IMR-90 (cell line): ENCODE data around the gene LUZP2. TPM values are rescaled to one million over a fixed set of nuclear protein-coding genes. Genes with fewer than 3 reads are reported as not detected.

ENCODE experiments used
- ATAC-seq: fragments of 200-7000 bp; cut with Tn5 transposase; 2 replicates; pipeline ENCODE4 v1.9.1; 2020; ENCODE audit warnings: low read depth, mild to moderate bottlenecking, moderate library complexity
- BruUV-seq: library from RNA; stranded (reverse); fragments of 400-500 nt; replicated peaks from 2 replicates; lab custom pipeline; 2021; lab: Mats Ljungman, UMichigan
- CTCF ChIA-PET: fragments of 300-600 bp; formaldehyde crosslinking; extraction: SDS; loops from one replicate; lab custom pipeline; 2021; ENCODE audit warnings: antibody characterized with exemption; lab: Yijun Ruan, JAX
- POLR2A ChIA-PET: fragments of 300-600 bp; sonication (Branson Sonifier 250); formaldehyde crosslinking; loops from one replicate; lab custom pipeline; 2022; ENCODE audit warnings: antibody characterized with exemption; ENCODE audit not compliant: unreplicated experiment; lab: Charles Lee
- DNase-seq: peaks from one replicate; pipeline ENCODE4 v3.0.0; 2013
- H2AFZ ChIP-seq: replicated peaks from 2 replicates; pipeline ENCODE3; 2013; ENCODE audit warnings: low read length, mild to moderate bottlenecking; ENCODE audit not compliant: poor library complexity
- H2AK5ac ChIP-seq: 2 replicates; pipeline ENCODE4 v1.6.1; 2013; ENCODE audit warnings: low read depth, low read length, inconsistent platforms
- H2AK9ac ChIP-seq: replicated peaks from 2 replicates; pipeline ENCODE3; 2013; ENCODE audit warnings: mild to moderate bottlenecking, low read depth, low read length, moderate library complexity; ENCODE audit not compliant: poor library complexity
- H2BK120ac ChIP-seq: 2 replicates; pipeline ENCODE4 v1.6.1; 2013; ENCODE audit warnings: low read depth, low read length, inconsistent platforms
- H2BK15ac ChIP-seq: 3 replicates; pipeline ENCODE4 v1.6.1; 2013; ENCODE audit warnings: low read depth, low read length, inconsistent platforms
- H2BK20ac ChIP-seq: 2 replicates; pipeline ENCODE4 v1.6.1; 2013; ENCODE audit warnings: low read depth, mild to moderate bottlenecking, inconsistent platforms, low read length, moderate library complexity
- H2BK5ac ChIP-seq: 2 replicates; pipeline ENCODE4 v1.6.1; 2013; ENCODE audit warnings: mild to moderate bottlenecking, low read depth, low read length, inconsistent platforms; ENCODE audit not compliant: poor library complexity, severe bottlenecking
- H3K14ac ChIP-seq: replicated peaks from 2 replicates; pipeline ENCODE4 v1.6.1; 2013; ENCODE audit warnings: low read depth, low read length, inconsistent platforms
- H3K18ac ChIP-seq: 2 replicates; pipeline ENCODE4 v1.6.1; 2013; ENCODE audit warnings: low read depth, low read length, control low read depth
- H3K23ac ChIP-seq: 2 replicates; pipeline ENCODE4 v1.6.1; 2013; ENCODE audit warnings: low read depth, low read length, inconsistent platforms
- H3K27ac ChIP-seq: 2 replicates; pipeline ENCODE4 v1.5.1; 2013; ENCODE audit warnings: mild to moderate bottlenecking, control low read depth, low read length; ENCODE audit not compliant: insufficient read depth
- H3K27me3 ChIP-seq: 2 replicates; pipeline ENCODE4 v1.6.1; 2013; ENCODE audit warnings: low read length; ENCODE audit not compliant: control insufficient read depth, insufficient read depth
- H3K36me3 ChIP-seq: 2 replicates; pipeline ENCODE4 v1.6.1; 2013; ENCODE audit warnings: low read length, mixed read lengths; ENCODE audit not compliant: control insufficient read depth, insufficient read depth
- H3K4ac ChIP-seq: 2 replicates; pipeline ENCODE4 v1.6.1; 2013; ENCODE audit warnings: low read depth, low read length, inconsistent platforms
- H3K4me1 ChIP-seq: 2 replicates; pipeline ENCODE4 v1.6.1; 2013; ENCODE audit warnings: low read length, mixed read lengths; ENCODE audit not compliant: control insufficient read depth, insufficient read depth
- H3K4me2 ChIP-seq: 2 replicates; pipeline ENCODE4 v1.6.1; 2013; ENCODE audit warnings: low read depth, mild to moderate bottlenecking, control low read depth, low read length, moderate library complexity
- H3K4me3 ChIP-seq: 2 replicates; pipeline ENCODE4 v1.5.1; 2013; ENCODE audit warnings: low read depth, mild to moderate bottlenecking, control low read depth, low read length, moderate library complexity; ENCODE audit not compliant: insufficient read depth
- H3K56ac ChIP-seq: 2 replicates; pipeline ENCODE4 v1.6.1; 2013; ENCODE audit warnings: low read length, inconsistent platforms; ENCODE audit not compliant: insufficient read depth; ENCODE audit errors: extremely low read depth
- H3K79me1 ChIP-seq, 2 experiments: 2 replicates each; pipeline ENCODE4 v1.6.1; 2013; ENCODE audit warnings: low read length in 2 of 2, inconsistent platforms in 1 of 2, low read depth in 1 of 2
- H3K9ac ChIP-seq: 2 replicates; pipeline ENCODE4 v1.6.1; 2013; ENCODE audit warnings: low read depth, low read length, control low read depth
- H3K9me1 ChIP-seq: 2 replicates; pipeline ENCODE4 v1.6.1; 2013; ENCODE audit warnings: low read length, inconsistent platforms; ENCODE audit not compliant: insufficient read depth
- H3K9me3 ChIP-seq: 2 replicates; pipeline ENCODE4 v1.6.1; 2013; ENCODE audit warnings: low read length; ENCODE audit not compliant: control insufficient read depth, insufficient read depth
- H4K20me1 ChIP-seq: 2 replicates; pipeline ENCODE4 v1.6.1; 2013; ENCODE audit warnings: low read length, inconsistent platforms; ENCODE audit not compliant: insufficient read depth
- H4K5ac ChIP-seq: 2 replicates; pipeline ENCODE4 v1.6.1; 2013; ENCODE audit warnings: mild to moderate bottlenecking, low read depth, low read length, control low read depth
- H4K8ac ChIP-seq, 2 experiments: 2 replicates each; pipeline ENCODE4 v1.6.1; 2013; ENCODE audit warnings: low read depth in 2 of 2, low read length in 2 of 2, control low read depth in 1 of 2, inconsistent platforms in 1 of 2
- H4K91ac ChIP-seq: 2 replicates; pipeline ENCODE4 v1.6.1; 2013; ENCODE audit warnings: low read depth, low read length, inconsistent platforms; ENCODE audit not compliant: insufficient read depth
- BHLHE40 ChIP-seq: fragments of 150-350 bp; IDR thresholded peaks from 2 replicates; pipeline ENCODE4 v1.6.1; 2016; ENCODE audit warnings: mild to moderate bottlenecking, low read depth, low read length
- CEBPB ChIP-seq: IDR thresholded peaks from 2 replicates; pipeline ENCODE4 v1.6.1; 2012; ENCODE audit warnings: low read depth, low read length, improper control_type of control experiment
- CHD1 ChIP-seq: IDR thresholded peaks from 2 replicates; pipeline ENCODE4 v1.6.1; 2012; ENCODE audit warnings: low read depth, low read length, improper control_type of control experiment
- CTCF ChIP-seq: conservative IDR thresholded peaks from 2 replicates; pipeline ENCODE4 v1.5.1; 2012; ENCODE audit warnings: mild to moderate bottlenecking, low read depth, low read length, improper control_type of control experiment
- ELK1 ChIP-seq: fragments of 150-350 bp; IDR thresholded peaks from 2 replicates; pipeline ENCODE4 v1.6.1; 2016; ENCODE audit warnings: low read depth, mild to moderate bottlenecking, low read length, moderate library complexity, borderline replicate concordance
- FOS ChIP-seq: fragments of 150-350 bp; IDR thresholded peaks from 2 replicates; pipeline ENCODE4 v1.6.1; 2016; ENCODE audit warnings: low read depth, low read length
- MAFK ChIP-seq: IDR thresholded peaks from 2 replicates; pipeline ENCODE4 v1.6.1; 2012; ENCODE audit warnings: low read depth, low read length, improper control_type of control experiment
- MAZ ChIP-seq: IDR thresholded peaks from 2 replicates; pipeline ENCODE4 v1.6.1; 2012; ENCODE audit warnings: low read depth, mild to moderate bottlenecking, low read length, improper control_type of control experiment, moderate library complexity, borderline replicate concordance
- MXI1 ChIP-seq: IDR thresholded peaks from 2 replicates; pipeline ENCODE4 v1.6.1; 2012; ENCODE audit warnings: low read depth, mild to moderate bottlenecking, low read length, moderate library complexity, borderline replicate concordance
- NFE2L2 ChIP-seq: fragments of 150-350 bp; IDR thresholded peaks from 2 replicates; pipeline ENCODE4 v1.6.1; 2016; ENCODE audit warnings: low read depth, mild to moderate bottlenecking, low read length
- POLR2A ChIP-seq: IDR thresholded peaks from 2 replicates; pipeline ENCODE4 v1.6.1; 2012; ENCODE audit warnings: mild to moderate bottlenecking, low read depth, low read length
- RAD21 ChIP-seq: IDR thresholded peaks from 2 replicates; pipeline ENCODE4 v1.6.1; 2012; ENCODE audit warnings: low read length, improper control_type of control experiment
- RCOR1 ChIP-seq: IDR thresholded peaks from 2 replicates; pipeline ENCODE4 v1.6.1; 2012; ENCODE audit warnings: mild to moderate bottlenecking, low read length, improper control_type of control experiment; ENCODE audit not compliant: insufficient replicate concordance
- RFX5 ChIP-seq: IDR thresholded peaks from 2 replicates; pipeline ENCODE4 v1.8.0; 2012; ENCODE audit warnings: low read depth, mild to moderate bottlenecking, low read length, moderate library complexity
- SMC3 ChIP-seq: fragments of 150-350 bp; IDR thresholded peaks from 2 replicates; pipeline ENCODE4 v1.6.1; 2016; ENCODE audit warnings: low read depth, mild to moderate bottlenecking, antibody characterized with exemption, low read length, moderate library complexity
- USF2 ChIP-seq: fragments of 150-350 bp; IDR thresholded peaks from 2 replicates; pipeline ENCODE4 v1.6.1; 2017; ENCODE audit warnings: mild to moderate bottlenecking, antibody characterized with exemption, low read length, low read depth
- WGBS, 2 experiments: methylation state at CpG; one replicate each; pipeline versions ENCODE4 v1.1.5 to v1.1.7; 2013; ENCODE audit warnings: missing lambda C conversion rate in 2 of 2; ENCODE audit not compliant: insufficient read length in 1 of 2; ENCODE audit errors: extremely low coverage in 2 of 2; 5-methylcytosine and 5-hydroxymethylcytosine counted together
- dilution Hi-C: fragments of 300-500 bp; cut with HindIII; formaldehyde crosslinking; loops from one replicate; pipeline ENCODE4 v1.14.3; 2018; ENCODE audit warnings: low sequenced_read_pairs; ENCODE audit not compliant: unreplicated experiment
- in situ Hi-C: fragments of 300-500 bp; cut with MboI; formaldehyde crosslinking; loops from 3 replicates; pipeline ENCODE4 v1.14.3; 2019; ENCODE audit warnings: low sequenced_read_pairs, inconsistent platforms, mixed read lengths
- intact Hi-C: fragments of 100-400 bp; cut with micrococcal nuclease; formaldehyde crosslinking; loops from 2 replicates; pipeline ENCODE4 v1.10.0; 2022
- polyA plus RNA-seq, 3 experiments: library from polyadenylated mRNA; depleted of rRNA; stranded (reverse); fragments of >200 nt; gene quantifications; 2 replicates each; pipeline ENCODE4 v1.2.3, GENCODE V29; 2012; ENCODE audit warnings: low replicate concordance in 1 of 3
- total RNA-seq: library from RNA; depleted of rRNA; stranded (reverse); fragments of >200 nt; gene quantifications from 2 replicates; pipeline ENCODE4 v1.2.3, GENCODE V29; 2012

Gene LUZP2
- total and polyA plus RNA-seq, 2 of the 4 experiments (the other 2 are of a cell fraction) = 0.89 to 2.0 TPM

- Histone ChIP-seq H2AK9ac (no peak overlapping the region), H2BK20ac (no peak overlapping the region), H2BK5ac (no peak overlapping the region), H2BK15ac (no peak overlapping the region), H2AK5ac (no peak overlapping the region), H3K79me1 (no peaks in the 10 kb centered on the region), H3K27ac (no peak overlapping the region), H3K18ac (no peak overlapping the region), H3K4ac (no peak overlapping the region), H4K91ac (no peak overlapping the region), H3K56ac (no peak overlapping the region), H4K20me1 (no peaks in the 10 kb centered on the region), H3K23ac (no peak overlapping the region), H3K4me1 (peaks cover 2% of the 10 kb centered on the region), H3K4me2 (no peak overlapping the region), H3K9me3 (no peaks in the 10 kb centered on the region), H3K4me3 (no peak overlapping the region), H4K8ac (no peak overlapping the region), H3K36me3 (no peaks in the 10 kb centered on the region), H3K9ac (no peak overlapping the region), H2AFZ (no peak overlapping the region), H3K14ac (no peak overlapping the region), H3K27me3 (no peaks in the 10 kb centered on the region), H4K5ac (no peak overlapping the region), H2BK120ac (no peak overlapping the region), H3K9me1 (no peaks in the 10 kb centered on the region)
- CTCF ChIA-PET = interaction anchor here (0.6 kb wide), 1 partner anchor 1545 kb away, joined by 4 read pairs; no protein-coding TSS in a partner anchor
- ATAC-seq (no peak), DNase-seq (no peak)
- TF ChIP-seq CTCF (no peak), POLR2A (no peak), USF2 (no peak), NFE2L2 (no peak), RFX5 (no peak), RAD21 (no peak), MAZ (no peak), BHLHE40 (no peak), CEBPB (no peak), CHD1 (no peak), MAFK (no peak), MXI1 (no peak), RCOR1 (no peak), SMC3 (no peak), ELK1 (no peak), FOS (no peak)
- dilution Hi-C loops (no loop called here), intact Hi-C loops (no loop called here), in situ Hi-C loops (no loop called here)
- POLR2A ChIA-PET = no interaction called here
- WGBS, 2 experiments = no CpG with 5 or more reads among the region's 1 CpG
- no TSS peak for BruUV-seq
These were observed 129.1 kb downstream of the LUZP2 start for GRCh38 chr11:24625975-24626374.
